Measurements from ENCODE around the gene TAGAP.
"Not testable (repeated sequence)": the region's sequence is repeated elsewhere in the genome, so short reads cannot be mapped to it uniquely, and the experiment has no call there.

The TAGAP gene

GRCh38 chr6:159039885-159040258 is 4.9 kb downstream of the TAGAP start:
- no peaks in the 10 kb centered on the region for H3K9me2 ChIP-seq (replicated peaks; ENCODE audit: control insufficient read depth, low read length)
- H3F3A ChIP-seq (ENCODE audit: control insufficient read depth, insufficient read depth) = peaks cover 88% of the 10 kb centered on the region
- TF ChIP-seq EZH2phosphoT487 (IDR thresholded peaks at IDR 0.05; ENCODE audit: borderline replicate concordance, low read length) = no peak
- peaks cover 73% of the 10 kb centered on the region for H3K79me2 ChIP-seq (ENCODE audit: control insufficient read depth, low read length)
- H3K36me3 ChIP-seq (ENCODE audit: control insufficient read depth, low read length) = peaks cover 98% of the 10 kb centered on the region
- H3K4me2 ChIP-seq (ENCODE audit: low read length) = peak overlapping the region; percentile 73
- peaks cover 45% of the 10 kb centered on the region for H4K20me1 ChIP-seq (ENCODE audit: control insufficient read depth, insufficient read depth, low read depth, low read length)
- H3K27me3 ChIP-seq (ENCODE audit: control insufficient read depth, low read length) = no peaks in the 10 kb centered on the region
- peak overlapping the region; percentile 89 for H3K27ac ChIP-seq (ENCODE audit: low read depth, low read length)
- no peaks in the 10 kb centered on the region for H3K9me3 ChIP-seq (ENCODE audit: control insufficient read depth, insufficient read depth, low read length)
- peaks cover 62% of the 10 kb centered on the region for H3K4me1 ChIP-seq (ENCODE audit: control insufficient read depth, low read length)
- peak overlapping the region; percentile 93 for H3K4me3 ChIP-seq (ENCODE audit: low read length)

- Histone ChIP-seq H3K4me3 (ENCODE audit: low read length) (peak overlapping the region; percentile 93), H3K36me3 (ENCODE audit: control insufficient read depth, low read length) (peaks cover 98% of the 10 kb centered on the region), H3K4me1 (ENCODE audit: control insufficient read depth, low read length) (peaks cover 62% of the 10 kb centered on the region), H3K27me3 (ENCODE audit: control insufficient read depth, low read length) (no peaks in the 10 kb centered on the region), H3K27ac (ENCODE audit: low read depth, low read length) (peak overlapping the region; percentile 89), H3K9me3 (ENCODE audit: control insufficient read depth, insufficient read depth, low read length) (no peaks in the 10 kb centered on the region), H3K79me2 (ENCODE audit: control insufficient read depth, low read length) (peaks cover 67% of the 10 kb centered on the region), H3K9me2 (replicated peaks; ENCODE audit: control insufficient read depth, low read length) (no peaks in the 10 kb centered on the region), H3F3A (ENCODE audit: control insufficient read depth, insufficient read depth) (peaks cover 89% of the 10 kb centered on the region), H3K4me2 (ENCODE audit: low read length) (peak overlapping the region; percentile 73), H4K20me1 (ENCODE audit: control insufficient read depth, insufficient read depth, low read depth, low read length) (peaks cover 45% of the 10 kb centered on the region)
- TF ChIP-seq EZH2phosphoT487 (IDR thresholded peaks at IDR 0.05; ENCODE audit: borderline replicate concordance, low read length) = no peak
- no peak for TF ChIP-seq CTCF (IDR thresholded peaks at IDR 0.05; ENCODE audit: low read depth, low read length, poor library complexity, severe bottlenecking)
Measured at GRCh38 chr6:159038914-159039884, 5.6 kb downstream of the TAGAP start.

- peak overlapping the region; percentile 73 for H3K4me2 ChIP-seq (ENCODE audit: low read length)
- H3K4me3 ChIP-seq (ENCODE audit: low read length); H3K9me2 ChIP-seq (replicated peaks; ENCODE audit: control insufficient read depth, low read length); H3K9me3 ChIP-seq (ENCODE audit: control insufficient read depth, insufficient read depth, low read length); H3K27me3 ChIP-seq (ENCODE audit: control insufficient read depth, low read length): not testable (repeated sequence)
- peaks cover 62% of the 10 kb centered on the region for H3K4me1 ChIP-seq (ENCODE audit: control insufficient read depth, low read length)
- H4K20me1 ChIP-seq (ENCODE audit: control insufficient read depth, insufficient read depth, low read depth, low read length) = peaks cover 45% of the 10 kb centered on the region
- peaks cover 89% of the 10 kb centered on the region for H3K36me3 ChIP-seq (ENCODE audit: control insufficient read depth, low read length)
- H3F3A ChIP-seq (ENCODE audit: control insufficient read depth, insufficient read depth) = peaks cover 89% of the 10 kb centered on the region
- peaks cover 58% of the 10 kb centered on the region for H3K79me2 ChIP-seq (ENCODE audit: control insufficient read depth, low read length)
- H3K27ac ChIP-seq (ENCODE audit: low read depth, low read length) = peak overlapping the region; percentile 89
Measured at GRCh38 chr6:159038318-159038717, 6.5 kb downstream of the TAGAP start.

- H3K9me2 ChIP-seq (replicated peaks; ENCODE audit: control insufficient read depth, low read length) = no peaks in the 10 kb centered on the region
- H3K4me1 ChIP-seq (ENCODE audit: control insufficient read depth, low read length) = peaks cover 60% of the 10 kb centered on the region
- peak overlapping the region; percentile 73 for H3K4me2 ChIP-seq (ENCODE audit: low read length)
- peak overlapping the region; percentile 89 for H3K27ac ChIP-seq (ENCODE audit: low read depth, low read length)
- H4K20me1 ChIP-seq (ENCODE audit: control insufficient read depth, insufficient read depth, low read depth, low read length) = peaks cover 45% of the 10 kb centered on the region
- H3K4me3 ChIP-seq (ENCODE audit: low read length) = no peak overlapping the region
- TF ChIP-seq CTCF (IDR thresholded peaks at IDR 0.05; ENCODE audit: low read depth, low read length, poor library complexity, severe bottlenecking) (no peak), EZH2phosphoT487 (IDR thresholded peaks at IDR 0.05; ENCODE audit: borderline replicate concordance, low read length) (no peak)
- no peaks in the 10 kb centered on the region for H3K27me3 ChIP-seq (ENCODE audit: control insufficient read depth, low read length)
- no peaks in the 10 kb centered on the region for H3K9me3 ChIP-seq (ENCODE audit: control insufficient read depth, insufficient read depth, low read length)
- H3K79me2 ChIP-seq (ENCODE audit: control insufficient read depth, low read length) = peaks cover 53% of the 10 kb centered on the region
- peaks cover 91% of the 10 kb centered on the region for H3F3A ChIP-seq (ENCODE audit: control insufficient read depth, insufficient read depth)
- H3K36me3 ChIP-seq (ENCODE audit: control insufficient read depth, low read length) = peaks cover 84% of the 10 kb centered on the region
Measured at GRCh38 chr6:159037756-159038290, 7.0 kb downstream of the TAGAP start.

All from DOHH2 (cell line).